Measurements from ENCODE around the gene CACNA1D.

Gene CACNA1D

GRCh38 chr3:53695324-53695690 lies 200.9 kb downstream of the CACNA1D start:
- DNase-seq = no peak

- DNase-seq = no peak
Measured at GRCh38 chr3:53696401-53697172, 202.2 kb downstream of the CACNA1D start.

- no peak for DNase-seq
Measured at GRCh38 chr3:53700441-53700840, 206.0 kb downstream of the CACNA1D start.

- no peak for DNase-seq
Measured at GRCh38 chr3:53702776-53703530, 208.5 kb downstream of the CACNA1D start.

- DNase-seq = no peak
Measured at GRCh38 chr3:53703630-53704362, 209.4 kb downstream of the CACNA1D start.

GRCh38 chr3:53704363-53704725 lies 209.9 kb downstream of the CACNA1D start:
- no peak for DNase-seq

GRCh38 chr3:53705024-53705745 lies 210.8 kb downstream of the CACNA1D start:
- DNase-seq = no peak

GRCh38 chr3:53705774-53706173 lies 211.4 kb downstream of the CACNA1D start:
- DNase-seq = no peak

GRCh38 chr3:53707222-53707621 lies 212.8 kb downstream of the CACNA1D start:
- no peak for DNase-seq

- no peak for DNase-seq
Measured at GRCh38 chr3:53708001-53708621, 213.7 kb downstream of the CACNA1D start.

- no peak for DNase-seq
Measured at GRCh38 chr3:53709256-53709655, 214.8 kb downstream of the CACNA1D start.

- peak; percentile 72 for DNase-seq
Measured at GRCh38 chr3:53709860-53710674, 215.7 kb downstream of the CACNA1D start.

- DNase-seq = no peak
Measured at GRCh38 chr3:53711387-53711786, 217.0 kb downstream of the CACNA1D start.

- no peak for DNase-seq
Measured at GRCh38 chr3:53712817-53713388, 218.5 kb downstream of the CACNA1D start.

GRCh38 chr3:53713626-53714025 lies 219.2 kb downstream of the CACNA1D start:
- DNase-seq = no peak

- no peak for DNase-seq
Measured at GRCh38 chr3:53715815-53716483, 221.5 kb downstream of the CACNA1D start.

- DNase-seq = peak; percentile 18
Measured at GRCh38 chr3:53716998-53717397, 222.6 kb downstream of the CACNA1D start.

- DNase-seq = no peak
Measured at GRCh38 chr3:53718462-53718861, 224.1 kb downstream of the CACNA1D start.

- no peak for DNase-seq
Measured at GRCh38 chr3:53719796-53720195, 225.4 kb downstream of the CACNA1D start.
